SK-N-SH (cell line): ENCODE measurements around the gene WBP1. TPM values are rescaled to one million over a fixed set of nuclear protein-coding genes. Genes with fewer than 3 reads are reported as not detected.

Experiments
- CTCF ChIA-PET: fragments of 300-600, 350-600 bp; formaldehyde crosslinking; extraction: SDS; loops from one replicate; lab custom pipeline; 2021; lab: Yijun Ruan, JAX
- POLR2A ChIA-PET: fragments of 350-600 bp; sonication (Branson Sonifier 250); formaldehyde crosslinking; extraction: SDS; loops from one replicate; lab custom pipeline; 2020; ENCODE audit warnings: antibody characterized with exemption, inconsistent platforms; lab: Yijun Ruan, JAX
- DNase-seq: peaks from one replicate; pipeline ENCODE4 v3.0.0; 2012
- H2AFZ ChIP-seq: fragments of 200-600 bp; sonication (generic); 2 replicates; pipeline ENCODE4 v1.8.1; 2016; ENCODE audit warnings: antibody characterized with exemption, mild to moderate bottlenecking, low read depth
- H3F3A ChIP-seq: fragments of 200-600 bp; sonication (generic); replicated peaks from 2 replicates; pipeline ENCODE3; 2016; ENCODE audit warnings: antibody characterized with exemption, mild to moderate bottlenecking; ENCODE audit not compliant: insufficient read depth
- H3K27ac ChIP-seq, 2 experiments: fragments of 200-500 bp in 1 of 2; fragments of 200-600 bp in 1 of 2; sonication (Bioruptor generic) in 1 of 2; sonication (generic), shearing (Covaris generic) in 1 of 2; 2 replicates each; pipeline versions ENCODE4 v1.5.1 to v1.6.1; 2014 to 2016; ENCODE audit warnings: low read depth in 2 of 2, inconsistent platforms in 1 of 2, low read length in 1 of 2, mild to moderate bottlenecking in 1 of 2, mixed read lengths in 1 of 2
- H3K27me3 ChIP-seq: fragments of 200-600 bp; sonication (generic), shearing (Covaris generic); 2 replicates; pipeline ENCODE4 v1.6.1; 2016; ENCODE audit warnings: mixed run types; ENCODE audit not compliant: insufficient read depth
- H3K36me3 ChIP-seq, 2 experiments: fragments of 200-500 bp in 1 of 2; fragments of 200-600 bp in 1 of 2; sonication (Bioruptor generic) in 1 of 2; sonication (generic) in 1 of 2; replicated peaks in 1 of 2; 2 replicates each; pipeline versions ENCODE3 to v1.5.1; 2014 to 2016; ENCODE audit warnings: low read length in 1 of 2, mild to moderate bottlenecking in 1 of 2; ENCODE audit not compliant: insufficient read depth in 2 of 2, control insufficient read depth in 1 of 2
- H3K4me1 ChIP-seq, 2 experiments: fragments of 200-500 bp in 1 of 2; fragments of 200-600 bp in 1 of 2; sonication (Bioruptor generic) in 1 of 2; sonication (generic), shearing (Covaris generic) in 1 of 2; 2 replicates each; pipeline versions ENCODE4 v1.5.1 to v1.6.1; 2014 to 2016; ENCODE audit warnings: low read depth in 1 of 2, low read length in 1 of 2, mixed run types in 1 of 2; ENCODE audit not compliant: insufficient read depth in 2 of 2, control insufficient read depth in 1 of 2
- H3K4me2 ChIP-seq: fragments of 200-600 bp; sonication (generic), shearing (Covaris generic); 2 replicates; pipeline ENCODE4 v1.6.1; 2017; ENCODE audit warnings: mixed run types
- H3K4me3 ChIP-seq, 2 experiments: fragments of 200-500 bp in 1 of 2; fragments of 200-600 bp in 1 of 2; sonication (Bioruptor generic) in 1 of 2; sonication (generic), shearing (Covaris generic) in 1 of 2; 2 replicates each; pipeline versions ENCODE4 v1.5.1 to v1.8.1; 2014 to 2016; ENCODE audit warnings: low read depth in 2 of 2, inconsistent platforms in 1 of 2, low read length in 1 of 2, mild to moderate bottlenecking in 1 of 2, mixed read lengths in 1 of 2, moderate library complexity in 1 of 2
- H3K79me2 ChIP-seq: fragments of 200-600 bp; sonication (generic); 2 replicates; pipeline ENCODE4 v1.8.1; 2017; ENCODE audit warnings: mild to moderate bottlenecking; ENCODE audit not compliant: insufficient read depth
- H3K9ac ChIP-seq: fragments of 200-600 bp; sonication (generic); 2 replicates; pipeline ENCODE4 v1.6.1; 2017; ENCODE audit warnings: mixed run types
- H3K9me2 ChIP-seq: fragments of 200-600 bp; sonication (generic); 2 replicates; pipeline ENCODE4 v1.6.1; 2017; ENCODE audit warnings: mixed run types
- H3K9me3 ChIP-seq: fragments of 200-600 bp; sonication (generic); 2 replicates; pipeline ENCODE4 v1.6.1; 2017; ENCODE audit warnings: mixed run types, mild to moderate bottlenecking, moderate library complexity
- H4K20me1 ChIP-seq: fragments of 200-600 bp; sonication (generic); 2 replicates; pipeline ENCODE4 v1.6.1; 2017; ENCODE audit warnings: mild to moderate bottlenecking, mixed run types; ENCODE audit not compliant: insufficient read depth
- ELF1 ChIP-seq: IDR thresholded peaks from 2 replicates; pipeline ENCODE4 v1.4.0; 2012
- EP300 ChIP-seq, 2 experiments: IDR thresholded peaks; 2 replicates each; pipeline versions ENCODE4 v1.4.0 to v1.6.1; 2012; ENCODE audit warnings: borderline replicate concordance in 1 of 2, low read depth in 1 of 2, low read length in 1 of 2
- EZH2phosphoT487 ChIP-seq: fragments of 200-600 bp; sonication (generic); IDR thresholded peaks from 2 replicates; pipeline ENCODE4 v1.6.1; 2017; ENCODE audit warnings: low read depth, mixed run types, mild to moderate bottlenecking, antibody characterized with exemption, moderate library complexity, borderline replicate concordance
- FOSL2 ChIP-seq: IDR thresholded peaks from 2 replicates; pipeline ENCODE4 v1.4.0; 2012; ENCODE audit warnings: low read depth, mild to moderate bottlenecking, moderate library complexity, borderline replicate concordance
- FOXJ3 ChIP-seq: sonication (generic); formaldehyde crosslinking; IDR thresholded peaks from 2 replicates; pipeline ENCODE4 v1.5.1; 2020; ENCODE audit warnings: mild to moderate bottlenecking, missing genetic modification reagents
- GABPA ChIP-seq: IDR thresholded peaks from 2 replicates; pipeline ENCODE4 v1.4.0; 2012; ENCODE audit warnings: low read depth, mild to moderate bottlenecking
- GATA2 ChIP-seq: sonication (generic); formaldehyde crosslinking; IDR thresholded peaks from 2 replicates; pipeline ENCODE4 v1.5.0; 2020; ENCODE audit warnings: mild to moderate bottlenecking, missing genetic modification reagents
- NFIC ChIP-seq: IDR thresholded peaks from 2 replicates; pipeline ENCODE4 v1.4.0; 2012; ENCODE audit warnings: borderline replicate concordance
- NRF1 ChIP-seq: IDR thresholded peaks from 2 replicates; pipeline ENCODE4 v1.6.1; 2012; ENCODE audit warnings: low read depth, mild to moderate bottlenecking, low read length
- RAD21 ChIP-seq: IDR thresholded peaks from 2 replicates; pipeline ENCODE4 v1.6.1; 2012; ENCODE audit warnings: mild to moderate bottlenecking, low read length
- RCOR1 ChIP-seq: fragments of 150-350 bp; IDR thresholded peaks from 2 replicates; pipeline ENCODE4 v1.6.1; 2017; ENCODE audit warnings: antibody characterized with exemption, low read length
- REST ChIP-seq: IDR thresholded peaks from 2 replicates; pipeline ENCODE4 v1.6.1; 2012; ENCODE audit warnings: mild to moderate bottlenecking, low read depth, low read length, moderate library complexity
- RFX5 ChIP-seq: IDR thresholded peaks from 2 replicates; pipeline ENCODE4 v1.6.1; 2012; ENCODE audit warnings: mild to moderate bottlenecking, improper control_type of control experiment, low read length
- RXRA ChIP-seq: IDR thresholded peaks from 2 replicates; pipeline ENCODE4 v1.4.0; 2012; ENCODE audit warnings: low read depth, mild to moderate bottlenecking, borderline replicate concordance
- SIN3A ChIP-seq: IDR thresholded peaks from 2 replicates; pipeline ENCODE4 v1.6.1; 2012; ENCODE audit warnings: low read depth, mild to moderate bottlenecking, low read length, moderate library complexity, borderline replicate concordance
- TAF1 ChIP-seq: IDR thresholded peaks from 2 replicates; pipeline ENCODE4 v1.6.1; 2012; ENCODE audit warnings: low read depth, mild to moderate bottlenecking, low read length, moderate library complexity, borderline replicate concordance
- TEAD4 ChIP-seq: IDR thresholded peaks from 2 replicates; pipeline ENCODE4 v1.4.0; 2012; ENCODE audit warnings: mild to moderate bottlenecking, borderline replicate concordance; ENCODE audit not compliant: insufficient read depth
- USF1 ChIP-seq: IDR thresholded peaks from 2 replicates; pipeline ENCODE4 v1.4.0; 2012; ENCODE audit warnings: low read depth, borderline replicate concordance
- USF2 ChIP-seq: fragments of 150-350 bp; IDR thresholded peaks from 2 replicates; pipeline ENCODE4 v1.6.1; 2017; ENCODE audit warnings: antibody characterized with exemption, low read length, low read depth, borderline replicate concordance
- YY1 ChIP-seq: IDR thresholded peaks from 2 replicates; pipeline ENCODE4 v1.4.0; 2012; ENCODE audit warnings: low read depth, mild to moderate bottlenecking
- ZBTB33 ChIP-seq: IDR thresholded peaks from 2 replicates; pipeline ENCODE4 v1.4.0; 2012; ENCODE audit warnings: low read depth, borderline replicate concordance
- WGBS: methylation state at CpG from one replicate; pipeline ENCODE4 v1.1.6; 2017; ENCODE audit warnings: low lambda C conversion rate; 5-methylcytosine and 5-hydroxymethylcytosine counted together
- polyA plus RNA-seq, 3 experiments: library from polyadenylated mRNA; depleted of rRNA; stranded (reverse); fragments of >200 nt; gene quantifications; 2 replicates each; pipeline ENCODE4 v1.2.3, GENCODE V29; 2012

The WBP1 gene
- polyA plus RNA-seq, 1 of the 3 experiments (the other 2 are of a cell fraction): 184 TPM

GRCh38 chr2:74505448-74506246 is 47.4 kb downstream of the WBP1 start (continued):
- TF ChIP-seq TAF1 (no peak), FOSL2 (no peak), EP300 (IDR thresholded peaks at IDR 0.05; ENCODE audit: borderline replicate concordance in 1 of 2, low read depth in 1 of 2, low read length in 1 of 2) (no peak), NRF1 (no peak), ZBTB33 (no peak)

- no peaks in the 10 kb centered on the region for H3K27me3 ChIP-seq
- peak; percentile 97 for DNase-seq
- CTCF ChIA-PET: interaction anchor here (0.6 to 7.5 kb wide), 20 partner anchors 11 to 146 kb away, joined by 3 to 80 read pairs (median 4); partner anchors contain the start of genes AUP1, CCDC142, DQX1 and HTRA2
- H3K27ac ChIP-seq: peak within 1 kb of the TSS; percentile 99 to 100
- H3K9ac ChIP-seq: peak within 1 kb of the TSS; percentile 95
- peaks cover 19 to 26% of the 10 kb centered on the region in 2 experiments; a peak in 3 of 4 replicates for H3K4me1 ChIP-seq
- peaks cover 17% of the 10 kb centered on the region; the same call in 1 of the 2 replicates for H3K79me2 ChIP-seq
- no peaks in the 10 kb centered on the region for H3K9me3 ChIP-seq
- peaks cover 28% of the 10 kb centered on the region for H3F3A ChIP-seq
- H3K4me2 ChIP-seq: peak within 1 kb of the TSS; percentile 96
- peak within 1 kb of the TSS; percentile 84 to 86 for H3K4me3 ChIP-seq
- H3K9me2 ChIP-seq: no peaks in the 10 kb centered on the region
- H3K36me3 ChIP-seq: peaks cover 15 to 20% of the 10 kb centered on the region in 2 experiments
- H2AFZ ChIP-seq: peak within 1 kb of the TSS; percentile 85
- 1% methylated on average over 29 of the region's 56 CpGs for WGBS
- POLR2A ChIA-PET: interaction anchor here (0.7 to 2.3 kb wide), 8 partner anchors 11 to 68 kb away, joined by 3 to 11 read pairs (median 7); partner anchors contain the start of genes AUP1, CCDC142, HTRA2 and TTC31
- no peaks in the 10 kb centered on the region for H4K20me1 ChIP-seq
- TF ChIP-seq NFIC: no peak
- TF ChIP-seq ELF1: peak; percentile 80
- no peak for TF ChIP-seq SIN3A
- TF ChIP-seq USF1: peak; percentile 68; the same call in 1 of the 2 replicates
- no peak for TF ChIP-seq RCOR1
- TF ChIP-seq GABPA: peak; percentile 80
- TF ChIP-seq YY1: peak; percentile 95
- TF ChIP-seq FOXJ3 (CRISPR knock-in tag): no peak
- TF ChIP-seq REST: no peak
- no peak for TF ChIP-seq EZH2phosphoT487
- no peak for TF ChIP-seq TEAD4
- no peak for TF ChIP-seq RXRA
- TF ChIP-seq FOSL2: no peak
- peak; percentile 37; the same call in 1 of the 2 replicates for TF ChIP-seq GATA2 (CRISPR knock-in tag)
- TF ChIP-seq RFX5: peak; percentile 62; the same call in 1 of the 2 replicates
- peak; percentile 57 for TF ChIP-seq RAD21
- TF ChIP-seq USF2: peak; percentile 48; the same call in 1 of the 2 replicates
- peak; percentile 97 for TF ChIP-seq NRF1
These were observed 49.1 kb downstream of the WBP1 start, which contains the start of gene PCGF1 for GRCh38 chr2:74507145-74507925. TSS of gene PCGF1 (minus strand) at chr2:74507695. CDS start at chr2:74507668, 27 bp downstream.
